Fibroblast of villous mesenchyme (primary cell): ENCODE measurements around the gene ZSWIM9. TPM values are rescaled to one million over a fixed set of nuclear protein-coding genes. Genes with fewer than 3 reads are reported as not detected.

Source experiments
- DNase-seq: peaks from one replicate; pipeline ENCODE4 v3.0.0-alpha.2; 2010; ENCODE audit warnings: low read depth
- H3K4me3 ChIP-seq: 2 replicates; pipeline ENCODE4 v1.5.1; 2011; ENCODE audit warnings: low read depth, mild to moderate bottlenecking, low read length
- CTCF ChIP-seq: IDR thresholded peaks from 2 replicates; pipeline ENCODE4 v1.5.1; 2012; ENCODE audit warnings: low read depth, mild to moderate bottlenecking, low read length; ENCODE audit not compliant: insufficient read depth
- total RNA-seq: library from RNA; depleted of rRNA; stranded (reverse); fragments of >200 nt; gene quantifications from 2 replicates; pipeline ENCODE4 v1.2.3, GENCODE V29; 2012

Gene ZSWIM9
- total RNA-seq, 1 donor: 2.2 TPM

GRCh38 chr19:48171710-48172109 is 1.2 kb downstream of the ZSWIM9 start:
- no peak for DNase-seq
- TF ChIP-seq CTCF: no peak
- no peak overlapping the region for H3K4me3 ChIP-seq

DNA sequence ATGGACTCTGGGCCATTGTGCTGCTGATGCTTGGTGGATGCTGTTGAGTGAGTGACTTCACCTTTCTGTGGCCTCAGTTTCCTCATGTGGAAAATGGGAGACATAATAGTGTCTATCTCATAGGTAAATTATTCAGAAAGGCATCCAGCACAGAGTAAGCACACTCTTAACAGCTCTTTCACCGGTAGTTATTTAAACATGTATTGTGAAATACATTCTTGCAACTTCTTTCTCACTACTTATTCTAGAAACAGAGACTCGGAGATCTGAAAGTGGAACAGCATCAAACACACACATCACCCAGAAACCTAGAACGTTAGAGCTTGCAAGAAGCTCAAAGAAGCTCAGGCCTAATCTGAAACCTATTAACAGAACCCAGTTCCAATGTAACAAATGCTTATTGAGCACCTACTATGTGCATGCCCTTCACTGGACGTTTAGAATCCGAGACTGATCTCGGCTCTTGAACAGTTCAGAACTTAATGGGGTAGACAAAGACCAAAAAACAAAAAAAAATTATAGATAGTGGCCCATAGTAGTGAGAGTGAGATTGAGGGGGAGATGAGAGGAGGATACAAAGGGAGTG is 4.1 kb downstream of the ZSWIM9 start:
- H3K4me3 ChIP-seq: no peak overlapping the region
- TF ChIP-seq CTCF: no peak
- no peak for DNase-seq

DNA sequence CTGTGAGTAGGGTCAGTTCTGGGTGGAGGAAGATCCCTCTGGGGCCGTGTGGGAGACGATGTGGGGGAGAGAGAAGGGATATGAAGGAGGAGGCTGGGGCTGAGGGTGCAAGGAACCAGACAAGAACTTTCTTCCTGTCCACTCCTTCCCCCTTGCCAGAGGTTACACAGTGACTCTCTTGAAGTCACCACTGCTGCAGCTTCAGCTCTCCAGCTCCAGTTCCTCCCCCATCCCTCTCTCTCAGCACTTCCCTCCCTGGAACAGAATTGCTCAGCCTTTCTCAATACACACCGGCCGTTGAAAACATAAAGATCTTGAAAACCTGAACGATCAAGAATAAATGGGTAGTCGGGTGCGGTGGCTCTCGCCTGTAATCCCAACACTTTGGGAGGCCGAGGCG is 5.1 kb downstream of the ZSWIM9 start:
- no peak for TF ChIP-seq CTCF
- H3K4me3 ChIP-seq: no peak overlapping the region
- no peak for DNase-seq

- H3K4me3 ChIP-seq: no peak overlapping the region
- TF ChIP-seq CTCF: no peak
- DNase-seq: no peak
Observed at GRCh38 chr19:48176226-48176625, 5.7 kb downstream of the ZSWIM9 start.

GRCh38 chr19:48181505-48181904 is 11.0 kb downstream of the ZSWIM9 start:
- no peak overlapping the region for H3K4me3 ChIP-seq
- no peak for DNase-seq
- no peak for TF ChIP-seq CTCF

- H3K4me3 ChIP-seq: no peak overlapping the region
- no peak for TF ChIP-seq CTCF
- DNase-seq: no peak
Observed at GRCh38 chr19:48182434-48182833, 12.0 kb downstream of the ZSWIM9 start.

- TF ChIP-seq CTCF: no peak
- no peak overlapping the region for H3K4me3 ChIP-seq
- DNase-seq: no peak
Observed at GRCh38 chr19:48183356-48183755, 12.9 kb downstream of the ZSWIM9 start.
